Measurements from ENCODE around the gene PTPN5.

DNA sequence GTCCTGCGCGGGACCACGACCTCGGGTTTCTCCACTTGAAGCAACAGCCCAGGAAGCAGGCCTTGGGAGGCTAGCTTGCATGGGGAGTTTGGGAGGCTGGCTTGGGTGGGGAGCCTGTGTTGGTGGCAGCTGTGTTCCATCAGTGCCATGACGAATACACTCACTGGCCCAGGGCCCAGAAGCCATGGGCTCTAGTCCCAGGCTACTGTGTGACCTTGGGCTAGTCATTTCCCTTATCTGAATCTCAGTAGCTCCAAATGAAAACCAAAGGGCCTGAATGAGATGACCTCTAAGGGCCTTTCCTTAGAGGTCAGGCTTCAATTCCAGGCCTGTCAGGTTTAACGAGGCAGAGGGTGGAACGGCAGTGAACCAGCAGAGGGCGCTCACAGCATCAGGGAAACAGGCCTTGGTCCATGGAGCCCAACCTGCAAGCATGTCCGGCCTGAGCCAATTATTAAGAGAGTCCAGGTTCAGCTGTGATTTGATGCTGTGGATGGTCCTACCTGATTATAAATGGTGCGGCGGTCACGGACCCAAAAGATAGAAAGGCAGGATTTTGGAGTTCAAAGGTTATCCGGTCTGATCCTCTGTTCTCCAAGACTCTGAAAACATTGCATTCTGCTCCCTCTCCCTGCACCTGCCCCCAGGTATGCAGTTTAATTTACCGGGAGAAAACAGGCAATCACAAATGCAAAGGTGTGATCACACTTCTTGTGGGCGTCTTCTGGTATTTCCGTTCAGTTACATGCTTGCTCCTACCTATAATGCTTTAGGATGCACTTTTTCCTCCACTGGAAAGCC, 15.9 kb downstream of the PTPN5 start:
- TF ChIP-seq POLR2A (IDR thresholded peaks at IDR 0.05) (no peak), POLR2AphosphoS5 (IDR thresholded peaks at IDR 0.05) (no peak), EP300 (IDR thresholded peaks at IDR 0.05) (no peak)
- TF ChIP-seq, protein P1, sequence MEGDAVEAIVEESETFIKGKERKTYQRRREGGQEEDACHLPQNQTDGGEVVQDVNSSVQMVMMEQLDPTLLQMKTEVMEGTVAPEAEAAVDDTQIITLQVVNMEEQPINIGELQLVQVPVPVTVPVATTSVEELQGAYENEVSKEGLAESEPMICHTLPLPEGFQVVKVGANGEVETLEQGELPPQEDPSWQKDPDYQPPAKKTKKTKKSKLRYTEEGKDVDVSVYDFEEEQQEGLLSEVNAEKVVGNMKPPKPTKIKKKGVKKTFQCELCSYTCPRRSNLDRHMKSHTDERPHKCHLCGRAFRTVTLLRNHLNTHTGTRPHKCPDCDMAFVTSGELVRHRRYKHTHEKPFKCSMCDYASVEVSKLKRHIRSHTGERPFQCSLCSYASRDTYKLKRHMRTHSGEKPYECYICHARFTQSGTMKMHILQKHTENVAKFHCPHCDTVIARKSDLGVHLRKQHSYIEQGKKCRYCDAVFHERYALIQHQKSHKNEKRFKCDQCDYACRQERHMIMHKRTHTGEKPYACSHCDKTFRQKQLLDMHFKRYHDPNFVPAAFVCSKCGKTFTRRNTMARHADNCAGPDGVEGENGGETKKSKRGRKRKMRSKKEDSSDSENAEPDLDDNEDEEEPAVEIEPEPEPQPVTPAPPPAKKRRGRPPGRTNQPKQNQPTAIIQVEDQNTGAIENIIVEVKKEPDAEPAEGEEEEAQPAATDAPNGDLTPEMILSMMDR (IDR thresholded peaks at IDR 0.05) = peak in 5 of 7 experiments; percentile 12 to 58 (median 42)
